ENCODE measurements around the gene CARNS1. TPM values are rescaled to one million over a fixed set of nuclear protein-coding genes. Genes with fewer than 3 reads are reported as not detected.

CARNS1 gene
- total and polyA plus RNA-seq, 12 donors: 0.10 to 0.80 (median 0.35) TPM; not detected in 1

- no peaks in the 10 kb centered on the region for H3K27me3 ChIP-seq
- peaks cover 15 to 23% of the 10 kb centered on the region in 2 donors for H3K4me1 ChIP-seq (replicated peaks in 1 of 2)
- intact Hi-C loops (cut with DNase I): no loop called here
- no peak for TF ChIP-seq POLR2A (IDR thresholded peaks at IDR 0.05)
- TF ChIP-seq CTCF (IDR thresholded peaks at IDR 0.05): no peak
- WGBS, 4 donors: 90 to 95% (median 92%) methylated on average over 20 to 24 of the region's 24 CpGs
- no peaks in the 10 kb centered on the region for H3K9me3 ChIP-seq (replicated peaks in 1 of 3)
- H3K4me3 ChIP-seq: no peak overlapping the region
- peaks cover 0 to 42% of the 10 kb centered on the region in 2 donors for H3K36me3 ChIP-seq (replicated peaks in 1 of 2)
- H3K27ac ChIP-seq: no peak overlapping the region
- DNase-seq: no peak
Observed at GRCh38 chr11:67431346-67432249, 16.1 kb downstream of the CARNS1 start.

- peaks cover 9 to 17% of the 10 kb centered on the region in 2 donors for H3K4me1 ChIP-seq (replicated peaks in 1 of 2)
Observed at GRCh38 chr11:67432655-67433349, 17.3 kb downstream of the CARNS1 start.

GRCh38 chr11:67433536-67434394 lies 18.3 kb downstream of the CARNS1 start:
- Histone ChIP-seq H3K4me3 (no peak overlapping the region), H3K27ac (no peak overlapping the region), H3K27me3 (no peaks in the 10 kb centered on the region), H3K36me3 (replicated peaks in 1 of 2) (peaks cover 0 to 55% of the 10 kb centered on the region in 2 donors), H3K4me1 (replicated peaks in 1 of 2) (peaks cover 9 to 17% of the 10 kb centered on the region in 2 donors), H3K9me3 (replicated peaks in 1 of 3) (no peaks in the 10 kb centered on the region)
- no peak for TF ChIP-seq CTCF (IDR thresholded peaks at IDR 0.05)
- no peak for TF ChIP-seq POLR2A (IDR thresholded peaks at IDR 0.05)
- 86 to 90% (median 88%) methylated on average over 6 to 22 of the region's 22 CpGs for WGBS, 4 donors
- no peak for DNase-seq
- intact Hi-C loops (cut with DNase I): no loop called here

More at GRCh38 chr11:67432655-67433349, 17.3 kb downstream of the CARNS1 start:
- Histone ChIP-seq H3K36me3 (replicated peaks in 1 of 2) (peaks cover 0 to 49% of the 10 kb centered on the region in 2 donors), H3K27ac (no peak overlapping the region), H3K4me3 (no peak overlapping the region), H3K27me3 (no peaks in the 10 kb centered on the region), H3K9me3 (replicated peaks in 1 of 3) (no peaks in the 10 kb centered on the region)
- TF ChIP-seq POLR2A (IDR thresholded peaks at IDR 0.05) (no peak), CTCF (IDR thresholded peaks at IDR 0.05) (no peak)
- DNase-seq: no peak
- WGBS, 4 donors: 85 to 95% (median 88%) methylated on average over 16 to 22 of the region's 22 CpGs
- intact Hi-C loops (cut with DNase I): no loop called here
